Gastroesophageal sphincter (tissue), 3 donors: Measurements from ENCODE around the gene DOC2A.
"Not testable (repeated sequence)": the region's sequence is repeated elsewhere in the genome, so short reads cannot be mapped to it uniquely, and the experiment has no call there.

Experiments
- EP300 ChIP-seq: sonication (generic); formaldehyde crosslinking; IDR thresholded peaks from one replicate; pipeline ENCODE4 v1.6.1; 2017; ENCODE audit warnings: antibody characterized with exemption, mild to moderate bottlenecking
- POLR2AphosphoS5 ChIP-seq: sonication (generic); formaldehyde crosslinking; IDR thresholded peaks from one replicate; pipeline ENCODE4 v1.6.1; 2017; ENCODE audit warnings: antibody characterized with exemption
- TF ChIP-seq, protein P1 (sequence below), 4 experiments: fragments of 200-600 bp in 2 of 4; fragments of 450-650 bp in 2 of 4; sonication (generic) in 1 of 4; IDR thresholded peaks; one replicate each; pipeline ENCODE4 v1.5.1; 2017 to 2019; ENCODE audit warnings: antibody characterized with exemption in 4 of 4, mild to moderate bottlenecking in 2 of 4, moderate library complexity in 2 of 4

DNA sequence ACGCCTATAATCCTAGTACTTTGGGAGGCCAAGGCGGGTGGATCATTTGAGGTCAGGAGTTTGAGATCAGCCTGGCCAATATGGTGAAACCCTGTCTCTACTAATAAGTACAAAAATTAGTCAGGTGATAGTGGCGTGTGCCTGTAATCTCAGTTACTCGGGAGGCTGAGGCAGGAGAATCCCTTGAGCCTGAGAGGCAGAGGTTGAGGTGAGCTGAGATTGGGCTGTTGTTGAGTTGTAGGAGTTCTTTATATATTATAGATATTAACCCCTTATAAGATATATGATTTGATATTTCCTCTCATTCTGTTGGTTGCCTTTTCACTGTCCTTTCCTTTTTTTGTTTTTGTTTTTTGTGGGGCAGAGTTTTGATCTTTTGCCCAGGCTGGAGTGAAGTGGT, 51.0 kb downstream of the DOC2A start:
- TF ChIP-seq, protein P1, sequence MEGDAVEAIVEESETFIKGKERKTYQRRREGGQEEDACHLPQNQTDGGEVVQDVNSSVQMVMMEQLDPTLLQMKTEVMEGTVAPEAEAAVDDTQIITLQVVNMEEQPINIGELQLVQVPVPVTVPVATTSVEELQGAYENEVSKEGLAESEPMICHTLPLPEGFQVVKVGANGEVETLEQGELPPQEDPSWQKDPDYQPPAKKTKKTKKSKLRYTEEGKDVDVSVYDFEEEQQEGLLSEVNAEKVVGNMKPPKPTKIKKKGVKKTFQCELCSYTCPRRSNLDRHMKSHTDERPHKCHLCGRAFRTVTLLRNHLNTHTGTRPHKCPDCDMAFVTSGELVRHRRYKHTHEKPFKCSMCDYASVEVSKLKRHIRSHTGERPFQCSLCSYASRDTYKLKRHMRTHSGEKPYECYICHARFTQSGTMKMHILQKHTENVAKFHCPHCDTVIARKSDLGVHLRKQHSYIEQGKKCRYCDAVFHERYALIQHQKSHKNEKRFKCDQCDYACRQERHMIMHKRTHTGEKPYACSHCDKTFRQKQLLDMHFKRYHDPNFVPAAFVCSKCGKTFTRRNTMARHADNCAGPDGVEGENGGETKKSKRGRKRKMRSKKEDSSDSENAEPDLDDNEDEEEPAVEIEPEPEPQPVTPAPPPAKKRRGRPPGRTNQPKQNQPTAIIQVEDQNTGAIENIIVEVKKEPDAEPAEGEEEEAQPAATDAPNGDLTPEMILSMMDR (IDR thresholded peaks at IDR 0.05): not testable (repeated sequence)
- TF ChIP-seq POLR2AphosphoS5, EP300: not testable (repeated sequence)
